Kidney capillary endothelial cell (primary cell): Measurements from ENCODE around the gene SYMPK.
A peak's percentile ranks its signal among the peaks of the same experiment; 100 is the strongest.

Source experiments
- DNase-seq: peaks from one replicate; pipeline ENCODE4 v3.0.0-alpha.2; 2018; ENCODE audit warnings: low spot score

The SYMPK gene

GRCh38 chr19:45825263-45825605 lies 37.7 kb downstream of the SYMPK start:
- DNase-seq: no peak

- no peak for DNase-seq
Observed at GRCh38 chr19:45824531-45825262, 38.2 kb downstream of the SYMPK start.

GRCh38 chr19:45824041-45824471 lies 38.9 kb downstream of the SYMPK start:
- no peak for DNase-seq

GRCh38 chr19:45823182-45823581 lies 39.8 kb downstream of the SYMPK start:
- no peak for DNase-seq

- no peak for DNase-seq
Observed at GRCh38 chr19:45822716-45823115, 40.2 kb downstream of the SYMPK start.

- DNase-seq: no peak
Observed at GRCh38 chr19:45821570-45821969, 41.4 kb downstream of the SYMPK start.

GRCh38 chr19:45821103-45821521 lies 41.8 kb downstream of the SYMPK start:
- DNase-seq: no peak

- peak; percentile 37 for DNase-seq
Observed at GRCh38 chr19:45820413-45821102, 42.4 kb downstream of the SYMPK start.

- DNase-seq: no peak
Observed at GRCh38 chr19:45819769-45820168, 43.2 kb downstream of the SYMPK start.

- DNase-seq: no peak
Observed at GRCh38 chr19:45817725-45818301, 45.1 kb downstream of the SYMPK start.

- DNase-seq: peak; percentile 93
Observed at GRCh38 chr19:45817010-45817724, 45.8 kb downstream of the SYMPK start.

GRCh38 chr19:45816236-45817009 lies 46.5 kb downstream of the SYMPK start:
- DNase-seq: no peak

- DNase-seq: no peak
Observed at GRCh38 chr19:45815481-45816216, 47.3 kb downstream of the SYMPK start.

- no peak for DNase-seq
Observed at GRCh38 chr19:45814851-45815480, 48.0 kb downstream of the SYMPK start, which contains the start of gene RSPH6A. Gene RSPH6A (minus strand): TSS chr19:45815308. CDS start chr19:45815176, 132 bp downstream.

- DNase-seq: no peak
Observed at GRCh38 chr19:45814166-45814780, 48.7 kb downstream of the SYMPK start.

GRCh38 chr19:45812297-45812696 lies 50.6 kb downstream of the SYMPK start:
- no peak for DNase-seq

- peak; percentile 73 for DNase-seq
Observed at GRCh38 chr19:45809643-45810159, 53.2 kb downstream of the SYMPK start.

GRCh38 chr19:45805719-45806118 lies 57.2 kb downstream of the SYMPK start:
- DNase-seq: no peak

- no peak for DNase-seq
Observed at GRCh38 chr19:45804959-45805230, 58.1 kb downstream of the SYMPK start.
